Measurements from ENCODE around the gene PRELP.
"Not testable (repeated sequence)": the region's sequence is repeated elsewhere in the genome, so short reads cannot be mapped to it uniquely, and the experiment has no call there.

Gene PRELP

GRCh38 chr1:203454986-203455471 lies 20.6 kb upstream of the PRELP start:
- DNase-seq, result no peak

DNA sequence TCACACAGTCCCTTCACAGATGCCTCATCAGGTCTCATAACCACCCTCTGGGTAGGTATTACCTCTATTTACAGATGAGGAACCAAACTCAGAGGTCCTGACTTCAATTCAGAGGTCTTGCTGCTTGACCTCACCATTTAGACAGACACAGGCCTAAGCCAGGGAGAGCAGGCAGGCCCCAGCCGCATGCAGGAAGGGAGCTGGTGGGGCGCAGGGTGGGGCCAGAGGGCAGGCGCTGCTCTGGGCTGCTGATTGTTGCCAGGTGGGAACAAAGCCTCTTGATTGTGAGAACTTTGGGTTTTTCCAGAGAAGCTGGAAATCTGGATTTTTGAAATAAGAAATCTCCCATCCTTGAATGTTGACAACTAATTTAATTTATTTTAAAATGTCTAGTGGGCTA lies 19.9 kb upstream of the PRELP start:
- DNase-seq, result no peak

DNA sequence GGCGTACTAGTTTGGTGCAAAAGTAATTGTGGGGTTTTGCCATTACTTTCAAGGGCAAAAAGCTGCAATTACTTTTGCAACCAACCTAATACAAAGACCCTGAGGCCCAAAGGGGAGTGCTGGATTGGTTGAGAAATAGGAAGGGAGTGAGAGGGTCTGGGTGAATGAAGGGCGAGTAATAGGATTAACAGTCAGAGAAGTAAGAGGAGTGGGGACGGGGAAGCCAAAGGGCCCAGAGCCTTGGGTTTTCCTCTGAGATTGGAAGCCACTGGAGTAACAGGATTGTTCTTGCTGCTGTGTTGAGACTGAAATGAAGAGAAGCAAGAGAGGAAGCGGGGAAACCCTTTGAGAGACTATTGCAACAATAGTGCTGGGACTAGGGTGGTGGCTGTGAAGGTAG lies 19.0 kb upstream of the PRELP start:
- no peak for DNase-seq

DNA sequence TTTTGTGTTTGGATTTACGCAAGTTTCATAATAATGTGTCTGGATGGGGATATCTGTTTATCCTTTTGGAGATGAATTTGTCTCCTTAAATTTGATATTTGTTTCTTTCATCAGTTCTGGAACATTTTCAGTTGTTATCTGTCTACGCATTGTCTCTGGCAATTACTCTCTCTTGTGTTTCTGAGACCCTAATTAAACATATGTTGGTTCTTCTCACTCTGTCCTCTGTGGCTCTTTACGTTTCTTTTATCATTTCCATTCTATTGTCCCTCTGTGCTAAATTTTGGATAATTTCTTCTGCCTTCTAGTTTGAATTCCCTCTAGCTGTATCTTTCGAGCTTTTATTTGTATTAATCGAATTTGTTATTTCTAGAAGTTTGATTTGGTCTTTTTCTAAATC lies 17.5 kb upstream of the PRELP start:
- no peak for DNase-seq

- DNase-seq, result no peak
These were observed 15.9 kb upstream of the PRELP start for GRCh38 chr1:203459671-203460201.

GRCh38 chr1:203461717-203462116 lies 13.9 kb upstream of the PRELP start:
- DNase-seq, result peak; percentile 26

DNA sequence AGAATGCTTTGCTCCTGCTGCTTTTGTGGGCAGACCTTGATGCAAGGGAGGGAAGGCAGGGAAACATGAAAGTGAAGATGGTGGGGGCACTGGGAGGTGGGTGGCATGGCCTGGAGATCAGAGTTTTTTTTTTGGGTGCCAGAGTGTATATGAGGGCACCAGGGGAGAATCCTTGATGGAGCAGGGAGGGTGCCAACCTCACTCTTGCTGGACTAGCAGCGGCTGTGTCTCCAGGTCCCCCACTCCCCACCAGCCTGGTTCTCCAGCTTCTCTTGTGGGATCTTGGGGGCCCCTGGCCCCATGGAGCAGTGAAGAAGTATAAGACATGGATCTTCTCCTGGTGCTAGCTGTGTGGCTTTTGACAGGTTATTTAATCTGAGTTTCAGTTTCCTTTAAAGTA lies 13.5 kb upstream of the PRELP start:
- no peak for DNase-seq

- no peak for DNase-seq
These were observed 12.7 kb upstream of the PRELP start for GRCh38 chr1:203462878-203463277.

DNA sequence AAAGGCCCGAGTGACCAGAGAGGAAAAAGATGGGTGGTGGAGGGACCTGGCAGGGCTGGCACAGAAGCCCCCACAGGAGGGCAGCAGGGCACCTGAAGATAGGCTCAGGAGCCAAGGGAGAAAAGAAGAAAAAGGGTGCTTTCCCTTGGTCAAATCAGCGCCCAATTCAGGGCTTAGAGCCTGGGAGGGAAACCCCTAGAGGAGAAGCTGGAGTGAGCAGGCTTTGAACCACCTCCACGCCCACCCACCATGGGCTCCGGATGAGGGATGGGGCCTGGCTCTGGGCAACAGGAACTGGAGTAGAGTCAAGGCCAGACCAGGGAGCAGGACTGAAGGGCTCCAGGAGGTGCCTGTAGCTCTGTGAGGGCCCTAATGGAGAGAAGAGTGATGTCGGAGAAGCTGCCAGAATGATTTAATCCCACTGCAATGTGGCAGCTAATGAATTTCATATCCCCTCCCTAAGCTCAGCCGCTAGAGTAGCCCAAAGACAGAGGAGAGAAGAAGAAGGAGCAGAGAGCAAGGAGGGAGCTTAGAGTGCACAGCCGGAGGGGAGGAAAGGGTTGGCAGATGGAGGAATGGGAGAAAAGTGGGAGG lies 12.0 kb upstream of the PRELP start:
- DNase-seq, result no peak

GRCh38 chr1:203464226-203464625 lies 11.4 kb upstream of the PRELP start:
- peak; percentile 43 for DNase-seq

DNA sequence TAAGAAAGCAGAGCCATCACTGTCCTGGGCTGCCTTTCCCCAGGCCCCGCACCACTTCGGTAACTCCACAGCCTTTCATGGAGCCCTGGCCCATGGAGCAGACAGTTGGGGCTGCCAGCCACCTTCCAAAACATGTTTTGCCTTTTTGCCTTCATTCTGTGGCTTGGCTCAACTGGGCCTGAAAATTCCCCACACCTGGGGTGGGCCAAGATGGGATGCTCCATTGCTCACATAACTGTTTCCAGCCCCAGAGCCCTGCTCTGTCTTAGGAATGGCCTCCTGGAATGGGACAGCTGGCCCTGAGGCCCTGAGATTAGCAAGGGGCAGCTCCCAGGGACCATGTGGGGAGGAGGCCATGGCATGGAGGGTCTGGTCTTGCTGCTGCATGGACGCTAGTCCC lies 10.9 kb upstream of the PRELP start:
- no peak for DNase-seq

- no peak for DNase-seq
These were observed 10.3 kb upstream of the PRELP start for GRCh38 chr1:203465146-203465798.

DNA sequence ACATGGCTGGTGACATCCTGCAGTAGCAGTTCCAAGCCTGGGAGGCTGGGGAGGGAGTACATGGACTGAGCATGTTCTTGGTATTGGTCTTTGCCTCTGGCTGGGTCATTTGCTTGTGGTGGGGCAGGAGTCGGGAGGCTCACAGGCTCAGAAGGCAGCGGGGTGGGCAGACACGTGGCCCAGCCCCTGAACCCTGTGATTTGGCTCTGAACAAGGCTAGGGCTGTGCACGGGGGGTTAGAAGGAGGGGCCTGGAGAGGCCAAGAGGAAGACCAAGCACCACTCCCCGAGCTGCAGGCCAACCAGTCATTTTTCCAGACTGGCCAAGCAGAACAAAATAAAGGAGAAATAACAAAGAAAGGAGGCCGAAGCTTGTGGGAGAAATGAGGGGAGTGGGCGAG lies 9.7 kb upstream of the PRELP start:
- DNase-seq, result peak; percentile 85

GRCh38 chr1:203466906-203467549 lies 8.6 kb upstream of the PRELP start:
- not testable (repeated sequence) for DNase-seq

GRCh38 chr1:203467550-203467921 lies 8.1 kb upstream of the PRELP start:
- DNase-seq, result no peak

GRCh38 chr1:203468326-203468725 lies 7.3 kb upstream of the PRELP start:
- no peak for DNase-seq

DNA sequence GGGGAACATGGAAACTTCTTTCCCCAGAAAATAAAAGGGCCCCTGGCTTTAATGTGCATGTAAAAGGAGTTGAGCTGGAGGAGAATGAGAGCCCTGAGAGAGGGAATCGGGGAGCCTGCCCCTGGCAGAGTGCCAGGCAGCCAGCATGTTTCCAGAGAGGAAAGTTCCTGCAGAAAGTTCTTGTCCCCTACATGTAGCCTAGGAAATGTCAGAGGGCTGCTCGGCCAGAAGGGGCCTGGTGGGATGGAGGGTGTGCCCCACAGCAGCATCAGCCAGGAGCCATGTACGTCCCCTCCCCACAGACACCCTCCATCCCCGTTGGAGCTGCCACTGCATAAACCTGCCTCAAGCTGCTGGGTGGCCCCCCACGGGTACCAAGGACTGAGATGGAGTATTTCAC lies 5.4 kb upstream of the PRELP start:
- no peak for DNase-seq

DNA sequence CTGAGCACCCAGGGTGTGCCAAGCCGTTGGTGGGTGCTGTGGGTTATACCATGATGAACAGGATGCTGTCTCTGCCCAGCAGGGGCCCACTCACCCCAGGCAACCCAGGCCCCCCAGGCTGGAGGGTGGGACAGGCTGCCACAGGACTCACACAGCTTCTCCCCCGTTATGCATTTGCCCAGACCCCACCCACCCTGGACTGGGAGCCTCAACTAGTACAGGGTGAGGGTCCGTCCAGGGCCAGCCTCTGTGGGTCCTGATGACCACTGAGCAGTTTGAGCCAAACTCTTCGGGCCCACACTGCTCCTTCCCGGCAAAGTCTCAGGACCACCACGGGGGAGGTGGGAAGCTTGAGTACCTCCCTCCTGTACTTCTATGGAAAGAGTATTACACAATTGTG lies 3.8 kb upstream of the PRELP start:
- DNase-seq, result no peak

DNA sequence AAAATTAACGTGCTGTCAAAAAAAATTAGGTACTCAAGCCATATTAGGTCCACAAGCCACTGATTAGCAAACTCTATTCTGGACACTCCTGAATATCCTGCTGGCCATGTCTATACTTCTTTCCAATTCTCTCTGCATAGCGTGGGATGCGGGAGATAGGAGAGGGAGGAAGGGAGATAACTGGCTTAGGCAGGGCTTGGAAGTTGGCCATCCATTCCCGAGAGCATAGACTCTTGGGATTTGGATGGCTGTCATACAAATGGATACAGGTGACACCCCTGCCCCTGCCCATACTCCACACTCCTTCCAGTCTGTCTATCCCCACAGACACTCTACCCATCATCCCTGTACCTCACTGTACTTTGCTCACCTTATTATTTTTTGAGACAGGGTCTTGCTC lies 2.3 kb upstream of the PRELP start:
- no peak for DNase-seq

DNA sequence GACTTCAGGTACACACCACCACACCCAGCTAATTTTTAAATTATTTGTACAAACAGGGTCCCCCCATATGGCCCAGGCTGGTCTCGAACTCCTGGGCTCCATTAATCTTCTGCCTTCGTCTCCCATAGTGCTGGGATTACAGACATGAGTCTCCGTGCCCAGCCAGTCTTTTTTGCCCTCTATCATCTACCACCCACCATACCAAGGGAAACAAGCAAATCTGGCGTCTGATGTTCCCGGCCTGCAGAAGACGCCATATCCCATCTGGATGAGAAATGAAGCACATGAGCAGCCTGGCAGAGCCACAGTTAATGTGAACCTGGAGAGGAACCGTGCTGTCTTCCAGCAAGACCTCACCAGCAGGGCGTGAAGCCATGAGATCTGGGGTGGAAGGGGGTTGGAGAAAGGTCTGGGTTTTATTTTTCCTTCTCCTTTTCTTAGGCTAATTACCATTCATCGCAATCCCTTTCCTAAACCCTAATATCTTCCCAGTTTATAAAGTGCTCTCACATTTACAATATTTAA lies 1.8 kb upstream of the PRELP start:
- no peak for DNase-seq

GRCh38 chr1:203476216-203476814 lies 709 bp downstream of the PRELP start:
- no peak for DNase-seq

- DNase-seq, result no peak
These were observed 2.1 kb downstream of the PRELP start for GRCh38 chr1:203477748-203478147.

DNA sequence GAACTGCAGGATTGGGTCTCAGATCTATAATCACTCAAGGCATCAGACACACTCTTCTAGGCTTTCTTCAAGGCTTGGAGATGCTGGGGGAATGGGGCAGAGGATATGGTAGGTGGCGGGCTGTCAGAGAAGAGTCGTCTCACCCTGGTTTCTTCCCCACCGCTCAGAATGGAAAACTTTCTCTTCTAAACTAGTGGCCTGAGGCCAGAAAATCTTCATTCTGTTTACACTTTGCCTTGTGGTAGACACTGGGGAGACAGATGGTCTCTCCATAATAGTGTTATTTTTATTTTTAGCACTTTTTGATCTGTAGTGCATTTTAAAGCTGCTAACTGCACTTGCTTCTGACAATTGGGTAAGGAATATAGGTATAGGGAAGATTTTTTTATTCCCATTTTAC lies 2.6 kb downstream of the PRELP start:
- no peak for DNase-seq

DNA sequence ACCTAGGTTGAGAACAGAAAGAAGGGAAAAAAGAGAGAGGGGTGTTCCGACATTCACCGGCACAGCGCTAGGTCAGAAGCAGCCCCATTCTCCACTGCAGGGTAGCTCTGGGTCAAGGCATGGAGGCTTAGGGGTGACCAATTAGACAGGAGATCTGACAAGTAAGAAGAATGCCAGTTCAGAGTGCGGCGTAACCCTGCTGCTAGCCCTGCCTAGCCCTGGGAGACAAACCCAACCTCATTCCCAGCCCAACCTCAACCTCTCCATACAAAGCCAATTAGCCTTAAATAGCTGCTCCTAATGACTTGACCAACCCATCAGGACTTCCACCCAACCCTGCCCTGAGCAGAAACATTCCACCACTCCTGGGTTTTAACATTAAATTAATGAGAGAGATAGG lies 3.4 kb downstream of the PRELP start:
- no peak for DNase-seq
